NCI-H2171 treated with DMSO at 0.1 percent for 48 hours (cell line): Measurements from ENCODE around the gene PCBP3.
"Not testable (repeated sequence)": the region's sequence is repeated elsewhere in the genome, so short reads cannot be mapped to it uniquely, and the experiment has no call there.

Source experiments
- DNase-seq: peaks from one replicate; lab custom pipeline; 2025; lab: John Stamatoyannopoulos, UW

The PCBP3 gene

DNA sequence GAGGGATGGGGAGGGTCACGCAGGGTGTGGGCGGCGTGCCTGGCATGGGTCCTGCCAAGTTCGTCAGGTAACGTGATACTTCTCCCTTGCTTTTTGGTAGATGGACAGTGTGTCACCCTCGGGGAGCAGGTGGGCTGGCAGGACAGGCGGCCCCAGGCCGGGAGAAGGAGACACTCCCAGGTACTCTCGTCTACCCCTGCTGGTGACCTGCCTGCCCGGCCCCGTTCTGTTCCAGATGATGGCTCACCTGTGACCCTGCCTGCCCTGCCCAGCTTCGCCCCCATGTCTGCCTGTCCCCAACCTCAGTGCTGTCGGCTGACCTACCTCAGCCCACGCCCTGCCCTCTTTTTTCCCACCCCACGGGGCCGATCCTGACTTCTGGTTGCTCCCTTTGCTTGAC is 144.7 kb downstream of the PCBP3 start:
- DNase-seq: no peak

DNA sequence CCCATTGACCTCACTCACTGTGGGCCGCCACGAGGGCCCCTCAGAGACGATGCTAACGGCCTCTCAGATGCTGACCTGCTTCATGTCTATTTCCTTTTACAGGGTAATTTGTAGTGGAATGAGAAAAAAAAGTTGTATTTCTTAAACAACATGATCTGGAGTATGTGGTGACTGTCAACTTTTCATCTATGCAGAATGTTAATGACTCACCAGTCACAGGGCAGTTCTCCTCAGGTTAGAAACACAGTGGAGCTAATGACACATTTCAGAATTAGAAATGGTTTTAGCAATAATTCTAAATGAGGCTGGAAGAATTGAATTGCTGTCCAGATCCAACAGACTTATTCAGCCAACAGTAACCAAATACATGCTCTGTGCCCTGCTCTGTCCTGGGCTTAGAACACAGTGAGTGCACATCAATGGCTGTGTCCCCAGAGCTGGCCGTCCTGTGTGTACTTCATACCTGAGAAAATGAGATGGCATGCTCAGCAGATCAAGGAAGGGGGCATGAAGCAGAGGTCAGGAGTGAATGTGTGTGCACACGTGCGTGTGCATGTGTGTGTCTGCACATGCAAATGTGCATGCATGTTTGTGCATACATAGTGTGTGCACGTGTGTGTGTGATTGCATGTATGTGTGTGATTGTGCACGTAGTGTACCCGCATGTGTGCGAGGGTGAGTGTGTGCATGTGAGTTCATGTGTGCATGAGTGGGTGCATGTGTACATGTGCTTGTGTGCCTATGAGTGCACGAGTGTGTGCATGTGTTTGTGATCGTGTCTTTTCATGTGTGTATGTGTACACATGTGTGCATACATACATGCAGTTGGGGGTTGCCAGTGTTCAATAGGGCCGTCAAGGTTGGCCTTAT is 145.3 kb downstream of the PCBP3 start:
- DNase-seq: no peak

DNA sequence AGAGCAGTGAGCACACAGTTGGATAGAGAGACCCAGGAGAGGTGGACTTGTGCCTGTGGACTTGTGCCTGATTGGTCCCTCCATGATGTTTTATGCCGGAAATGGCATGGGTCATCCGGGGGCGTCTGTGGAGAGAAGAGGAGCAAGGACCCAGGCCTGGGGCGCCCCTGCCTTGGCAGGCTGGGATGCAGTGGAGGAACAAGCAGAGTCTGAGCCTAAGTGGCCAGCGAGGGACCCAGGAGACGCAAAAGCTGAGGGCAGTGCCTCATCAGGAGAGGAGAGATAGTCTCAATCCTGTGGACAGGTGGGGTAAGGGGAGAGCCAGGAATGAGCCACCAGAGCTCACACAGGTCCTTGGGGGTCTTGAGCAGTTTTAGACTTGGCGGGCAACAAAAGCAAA is 146.9 kb downstream of the PCBP3 start:
- DNase-seq: no peak

DNA sequence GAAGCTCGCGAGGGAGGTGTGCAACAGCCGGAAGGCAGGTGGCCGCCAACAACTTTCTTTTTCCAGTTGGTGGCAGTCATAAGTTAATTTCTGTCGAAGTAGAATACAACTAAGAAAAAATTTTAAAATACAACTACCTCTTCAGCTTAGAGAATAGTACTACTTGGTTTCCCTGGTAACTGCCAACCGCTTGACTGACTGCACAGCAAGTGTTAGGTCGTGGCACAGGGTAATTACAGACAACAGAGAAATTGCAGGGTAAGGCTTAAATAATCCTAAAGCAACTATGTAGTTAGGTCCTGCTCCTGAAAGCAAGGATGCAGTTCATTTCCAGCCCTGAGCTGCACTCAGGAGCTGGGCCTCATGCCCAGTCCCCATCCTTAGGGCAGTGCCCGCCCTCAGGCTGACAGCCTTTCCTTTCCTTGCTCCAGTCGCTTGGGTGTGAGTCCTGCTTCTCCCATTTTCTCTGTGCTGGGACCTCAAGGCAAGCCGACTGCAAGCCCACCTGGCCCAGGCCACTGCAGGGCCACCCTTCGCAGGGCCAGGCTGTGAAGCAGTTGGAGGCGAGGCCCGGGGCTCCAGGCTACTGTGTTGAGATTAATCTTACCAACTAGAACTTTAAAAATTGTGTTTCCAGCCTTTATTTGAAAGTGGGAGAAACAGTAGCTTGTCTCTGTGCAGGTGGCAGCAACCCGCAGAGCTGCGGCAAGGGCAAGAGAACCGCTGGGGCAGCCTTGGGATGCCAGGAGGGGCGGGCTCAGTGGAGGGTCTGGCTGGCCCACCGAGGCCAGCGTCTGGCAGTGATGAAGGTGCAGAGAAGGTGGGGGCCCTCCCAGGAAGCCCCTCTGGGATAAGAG is 148.3 kb downstream of the PCBP3 start:
- no peak for DNase-seq

DNA sequence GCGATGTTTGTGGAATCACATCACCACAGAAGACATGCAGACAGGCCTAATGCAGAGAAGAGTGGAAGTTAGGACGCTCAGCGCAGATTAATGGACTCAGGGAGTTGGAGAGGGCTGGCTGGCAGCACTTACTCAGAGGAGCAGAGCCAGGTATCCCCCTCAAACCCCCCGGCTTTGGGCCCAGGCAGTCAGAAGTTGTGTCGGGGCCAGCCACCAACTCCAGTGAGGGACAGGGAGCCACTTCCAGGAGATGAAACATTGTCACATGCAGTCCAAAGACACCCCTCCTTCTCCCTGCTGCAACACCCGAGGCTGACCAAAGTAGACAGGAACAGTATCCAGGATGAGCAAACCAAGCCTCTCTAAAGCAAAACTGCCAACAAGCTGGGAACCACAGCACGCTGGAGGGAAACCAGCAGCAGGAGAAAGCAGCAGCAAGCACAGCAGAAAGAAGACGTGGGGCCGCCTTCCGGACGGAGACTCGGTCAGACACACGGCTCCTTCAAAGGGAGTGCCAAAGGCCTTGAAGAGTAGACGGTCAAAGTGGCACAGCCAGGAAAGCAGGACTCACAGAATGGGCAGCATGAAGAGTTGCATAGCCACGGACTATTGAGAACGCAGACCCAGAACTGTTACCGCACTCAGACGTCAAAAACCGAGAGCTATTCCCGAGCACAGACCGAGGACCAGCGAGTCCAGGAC is 149.3 kb downstream of the PCBP3 start:
- DNase-seq: no peak

DNA sequence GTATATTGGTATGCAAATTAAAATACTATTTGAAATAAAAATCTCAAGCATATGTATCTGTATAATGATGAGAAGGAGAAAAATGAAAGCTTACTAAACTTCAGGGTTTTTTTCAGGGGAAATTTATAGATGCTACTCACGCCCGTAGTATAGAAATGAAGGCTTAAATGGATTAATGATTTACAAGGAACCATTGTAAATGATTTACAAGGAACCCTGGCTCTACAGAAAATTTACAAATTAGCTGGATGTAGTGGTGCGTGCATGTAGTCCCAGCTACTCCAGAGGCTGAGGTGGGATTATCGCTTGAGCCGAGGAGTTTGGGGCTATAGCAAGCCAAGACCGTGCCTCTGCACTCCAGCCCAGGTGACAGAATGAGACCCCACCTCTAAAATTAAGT is 150.5 kb downstream of the PCBP3 start:
- no peak for DNase-seq

DNA sequence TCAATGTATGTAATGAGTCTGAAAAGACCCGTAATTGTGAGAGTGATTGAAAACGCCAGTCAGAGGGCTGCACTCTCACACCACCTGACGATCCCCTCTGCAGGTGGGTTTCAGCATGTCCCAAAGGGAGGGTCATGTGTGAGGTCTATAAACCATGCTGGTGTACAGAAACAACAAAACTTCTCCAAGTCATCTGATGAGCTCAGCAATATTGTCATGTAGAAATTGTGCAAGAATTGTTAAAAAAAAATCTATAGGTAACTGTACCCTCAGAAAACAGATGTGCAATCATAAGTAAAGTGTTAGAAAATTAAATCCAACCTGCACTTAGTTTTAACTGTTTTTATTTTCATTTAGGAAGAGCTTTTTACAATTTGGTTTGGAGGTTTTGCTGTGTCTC is 152.5 kb downstream of the PCBP3 start:
- no peak for DNase-seq

DNA sequence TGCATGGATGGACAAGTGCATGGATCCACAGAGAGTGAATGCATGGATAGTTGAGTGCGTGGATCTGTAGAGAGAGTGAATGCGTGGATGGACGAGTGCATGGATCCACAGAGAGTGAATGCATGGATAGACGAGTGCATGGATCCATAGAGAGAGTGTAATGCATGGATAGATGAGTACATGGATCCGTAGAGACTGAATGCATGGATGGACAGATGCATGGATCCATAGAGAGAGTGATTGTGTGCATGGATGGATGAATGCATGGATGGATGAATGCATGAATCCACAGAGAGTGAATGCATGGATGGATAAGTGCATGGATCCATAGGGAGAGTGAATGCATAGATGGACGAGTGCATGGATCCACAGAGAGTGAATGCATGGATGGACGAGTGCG is 153.8 kb downstream of the PCBP3 start:
- no peak for DNase-seq

DNA sequence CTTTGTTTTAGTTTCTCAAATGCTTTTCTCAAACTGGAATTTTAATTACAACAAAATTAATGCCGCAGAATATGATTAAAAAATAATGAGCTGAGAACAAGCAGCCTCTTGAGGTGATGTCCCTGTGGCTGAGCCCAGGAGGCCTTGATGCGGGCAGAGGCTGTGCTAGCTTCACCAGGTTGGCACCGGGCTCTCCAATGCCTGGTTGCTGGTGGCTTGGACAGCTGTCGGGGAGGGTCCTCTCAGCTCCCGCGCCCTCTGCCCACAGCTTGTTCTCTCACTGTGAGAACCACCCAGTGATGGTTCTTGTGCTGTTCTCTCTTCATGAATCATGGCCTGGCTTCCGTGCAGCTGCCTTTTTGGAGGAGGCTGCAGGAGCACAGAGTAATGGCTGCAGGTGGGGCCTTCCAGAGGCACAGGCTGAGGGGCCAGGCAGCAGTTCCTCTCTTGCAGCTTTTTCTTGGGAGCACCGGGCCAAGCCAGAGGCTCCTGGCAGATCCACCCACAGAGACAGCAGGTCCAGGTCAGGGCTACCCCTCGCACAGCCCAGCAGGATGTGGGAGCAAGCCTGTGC is 156.3 kb downstream of the PCBP3 start:
- DNase-seq: no peak

DNA sequence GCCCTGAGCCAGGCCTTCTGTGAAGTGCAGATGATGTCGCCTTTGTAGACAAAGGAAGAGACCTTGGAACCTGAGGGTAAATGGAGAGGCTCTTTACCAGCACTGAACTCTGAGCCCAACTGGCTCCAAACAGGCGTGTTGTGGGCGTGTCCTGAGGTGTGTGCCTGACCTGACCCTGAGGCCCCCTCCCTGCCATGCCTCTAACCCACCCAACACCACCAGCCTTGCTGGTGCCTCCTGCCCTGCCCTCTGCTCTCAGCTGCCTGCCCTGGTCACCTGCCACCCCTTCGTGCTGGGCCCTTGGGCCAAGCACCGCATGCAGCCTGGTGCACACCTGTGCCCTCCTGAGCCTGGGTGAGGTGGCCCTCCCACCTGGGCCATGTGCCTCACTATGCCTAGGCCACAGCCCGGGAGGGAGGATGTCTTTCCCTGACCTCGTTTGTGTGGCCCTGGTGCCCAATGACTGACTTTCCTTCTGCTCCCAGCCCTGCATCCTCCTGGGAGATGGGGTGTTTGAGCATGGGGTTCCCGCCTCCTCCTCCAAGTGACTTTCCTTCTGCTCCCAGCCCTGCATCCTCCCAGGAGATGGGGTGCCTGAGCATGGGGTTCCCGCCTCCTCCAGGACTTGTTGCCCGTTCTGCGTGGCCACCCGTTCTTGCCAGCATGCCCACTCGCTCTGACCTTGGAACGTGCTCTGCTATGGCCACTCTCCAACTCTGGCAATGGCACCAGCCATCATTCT is 157.0 kb downstream of the PCBP3 start:
- DNase-seq: no peak

DNA sequence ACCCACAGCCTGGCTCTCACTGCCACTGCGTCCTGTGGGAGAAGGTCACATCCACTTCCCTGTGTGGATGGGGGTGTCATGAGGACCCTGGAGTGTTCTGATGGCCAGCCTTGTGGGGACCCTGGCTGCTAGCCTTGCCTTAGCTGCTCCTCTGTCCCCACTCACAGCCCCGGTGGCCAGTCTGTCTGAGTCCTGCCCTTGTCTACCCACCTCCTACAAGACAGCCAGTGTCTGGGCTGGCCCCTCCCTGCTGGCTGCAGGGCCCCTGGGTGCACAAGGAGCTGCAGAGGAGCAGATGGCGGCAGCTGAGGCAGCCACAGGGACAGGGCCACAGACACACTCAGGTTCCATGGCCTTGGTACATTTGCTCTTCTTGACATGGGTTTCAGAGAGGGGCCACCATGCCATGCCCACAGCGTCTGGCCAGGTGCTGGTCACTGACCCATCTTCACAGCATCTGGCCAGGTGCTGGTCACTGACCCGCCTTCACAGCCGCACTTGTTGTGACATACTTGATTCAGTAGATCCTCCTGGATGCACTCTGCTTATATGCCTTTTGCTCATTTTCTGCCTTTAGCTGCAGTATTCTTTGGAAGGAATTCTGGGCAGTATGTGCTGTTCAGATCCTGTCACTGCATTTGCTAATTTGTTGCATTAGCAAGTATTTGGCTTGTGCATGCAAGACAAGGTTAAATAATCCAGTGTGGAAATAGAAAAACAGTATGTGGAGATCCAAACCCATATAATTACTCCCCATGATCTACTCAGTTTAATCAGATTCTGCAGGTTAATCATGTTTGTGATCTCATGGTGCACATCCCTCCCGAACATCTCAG is 157.8 kb downstream of the PCBP3 start:
- peak; percentile 12 for DNase-seq

DNA sequence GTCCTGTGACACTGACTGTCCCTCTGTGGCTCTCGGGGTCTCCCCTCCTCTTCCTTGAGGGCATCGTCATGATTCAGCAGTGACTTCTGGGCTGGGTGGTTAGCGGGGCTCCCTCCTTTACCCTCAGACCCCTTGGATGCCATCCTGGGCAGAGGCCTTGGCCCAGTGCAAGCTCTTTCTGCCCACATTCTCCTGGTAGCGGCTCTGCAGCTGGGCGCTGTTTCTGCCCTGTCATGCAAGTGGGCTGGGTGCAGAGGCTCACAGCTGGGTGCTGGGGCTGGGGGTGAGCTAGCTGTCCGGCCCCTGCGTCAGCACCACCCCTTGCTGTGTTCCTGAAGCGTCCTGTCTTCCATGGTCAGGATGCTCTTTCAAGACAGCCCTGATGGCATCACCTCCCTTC is 158.5 kb downstream of the PCBP3 start:
- DNase-seq: no peak

DNA sequence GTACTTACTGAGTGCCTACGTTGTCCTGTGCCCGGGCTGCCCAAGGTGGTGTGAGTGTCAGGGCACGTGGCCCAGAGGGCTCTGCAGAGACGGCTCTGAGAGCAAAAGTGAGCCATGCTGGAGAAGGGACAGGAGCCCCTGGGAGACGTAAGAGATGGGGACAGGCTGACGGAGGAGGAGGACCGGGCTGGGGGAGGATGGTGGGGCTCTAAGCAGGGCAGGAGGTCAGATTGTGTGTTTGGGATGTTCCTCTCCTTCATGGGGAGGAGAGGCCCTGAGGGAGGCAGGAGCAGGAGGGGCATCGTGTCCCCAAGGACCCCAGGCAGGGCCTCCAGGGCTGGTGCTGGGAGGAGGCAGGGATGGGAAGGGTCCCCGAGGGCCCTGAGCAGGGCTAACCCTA is 158.9 kb downstream of the PCBP3 start:
- no peak for DNase-seq

DNA sequence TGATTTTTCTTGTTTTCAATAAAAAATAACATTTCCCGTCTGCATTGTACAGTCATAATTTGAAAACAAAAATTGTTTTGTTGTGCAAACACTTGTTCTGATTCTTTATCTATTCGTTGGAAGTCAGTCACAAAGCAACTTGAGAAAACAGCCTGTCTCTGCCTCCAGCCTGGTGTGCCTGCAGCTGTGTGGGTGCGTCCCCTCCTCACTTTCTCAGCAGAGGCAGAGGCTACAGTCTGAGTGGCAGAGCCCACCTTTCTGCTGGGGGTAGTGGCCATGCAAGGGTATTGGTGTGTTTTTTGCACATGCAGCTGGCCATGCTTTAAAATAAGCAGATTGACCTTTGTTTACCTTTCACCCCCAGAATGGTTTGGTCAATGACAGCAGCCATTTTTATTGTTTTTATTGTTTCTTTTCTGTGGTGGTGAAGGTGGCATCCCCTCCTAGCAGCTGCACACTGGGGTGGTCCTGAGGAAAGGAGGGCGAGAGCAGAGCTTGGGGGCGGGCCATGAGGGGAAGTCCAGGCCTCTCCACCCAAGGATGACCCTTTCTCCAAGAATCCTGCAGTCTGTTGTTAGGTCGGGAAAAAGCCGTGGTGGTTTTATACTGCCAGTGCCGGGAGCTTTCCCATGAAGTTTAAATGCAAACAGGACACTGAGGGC is 159.6 kb downstream of the PCBP3 start:
- DNase-seq: no peak

DNA sequence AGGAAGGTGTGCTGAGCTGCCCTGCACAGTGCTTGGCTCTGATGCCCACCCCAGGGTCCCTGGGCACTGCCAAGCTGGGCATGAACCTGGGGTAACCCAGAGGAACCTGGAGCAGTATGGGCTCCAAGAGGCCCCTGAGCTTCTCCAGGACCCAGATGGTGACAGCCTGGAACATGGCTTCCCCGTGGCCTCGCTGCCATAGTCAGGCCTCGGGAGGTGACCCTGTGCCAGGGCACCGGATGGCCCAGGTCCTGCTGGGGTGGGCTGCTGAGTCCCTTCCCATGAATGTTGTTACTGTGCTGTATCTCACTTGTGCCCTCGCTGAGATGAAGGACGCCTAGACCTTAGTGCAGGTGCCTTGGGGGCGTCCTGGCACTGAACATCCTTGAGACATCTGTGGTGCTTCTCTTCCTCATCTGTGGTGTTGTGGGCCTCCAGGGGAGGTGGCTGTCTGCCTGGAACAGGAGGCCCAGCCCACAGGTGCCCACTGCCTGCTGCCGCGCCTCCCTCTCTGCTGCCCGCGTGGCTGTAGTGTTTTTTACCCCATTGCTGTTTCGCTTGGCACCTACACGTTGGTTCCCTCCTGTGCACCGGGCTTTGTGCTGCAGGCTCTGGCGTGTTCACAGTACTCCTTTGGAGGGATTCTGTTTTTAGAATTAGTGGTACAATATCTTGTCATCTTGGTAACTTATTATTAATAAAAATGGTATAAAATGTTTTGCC is 160.3 kb downstream of the PCBP3 start:
- no peak for DNase-seq

DNA sequence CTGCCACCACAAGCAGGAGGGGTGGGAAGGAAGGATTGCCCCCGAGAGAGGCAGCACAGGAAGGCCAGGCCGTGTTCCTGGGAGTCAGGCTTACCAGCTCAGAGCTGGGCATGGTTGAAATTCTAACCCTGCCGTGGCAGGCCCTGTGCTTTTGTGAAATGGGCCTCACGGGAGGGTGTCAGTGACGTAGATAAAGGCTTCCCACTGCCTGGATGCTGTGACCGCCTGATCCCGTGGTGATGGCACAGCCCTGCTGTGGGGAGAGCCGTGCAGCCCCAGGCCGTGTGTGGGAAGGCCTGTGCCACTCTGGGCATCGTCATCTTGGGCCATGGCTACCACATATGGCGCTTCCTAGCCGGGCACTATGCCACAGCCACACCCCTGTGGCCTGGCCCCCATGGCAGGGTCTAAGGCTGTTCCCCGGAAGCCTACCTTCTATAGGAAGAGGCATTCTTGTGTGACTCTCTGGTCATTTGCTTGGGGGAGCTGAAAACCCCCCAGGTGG is 161.3 kb downstream of the PCBP3 start:
- DNase-seq: no peak

DNA sequence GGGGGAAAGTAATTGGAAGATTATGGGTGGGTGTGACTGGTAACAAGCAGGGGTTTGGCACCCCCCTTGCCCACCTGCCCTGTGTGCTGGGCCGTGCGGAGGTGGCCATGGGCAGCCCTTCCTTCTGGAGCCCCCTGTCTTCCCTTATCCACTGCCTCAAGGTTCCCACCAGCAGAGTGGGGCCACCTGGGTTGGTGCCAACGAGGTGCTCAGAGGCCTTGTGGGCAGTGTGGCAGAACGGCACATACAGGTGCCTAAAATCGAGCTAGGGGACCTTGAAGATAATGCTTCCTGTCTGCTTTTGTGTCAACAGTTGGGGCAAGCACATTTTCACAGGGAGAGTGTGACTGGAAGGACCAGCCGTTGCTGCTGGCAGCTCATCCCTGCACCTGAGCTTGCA is 161.8 kb downstream of the PCBP3 start:
- DNase-seq: no peak

DNA sequence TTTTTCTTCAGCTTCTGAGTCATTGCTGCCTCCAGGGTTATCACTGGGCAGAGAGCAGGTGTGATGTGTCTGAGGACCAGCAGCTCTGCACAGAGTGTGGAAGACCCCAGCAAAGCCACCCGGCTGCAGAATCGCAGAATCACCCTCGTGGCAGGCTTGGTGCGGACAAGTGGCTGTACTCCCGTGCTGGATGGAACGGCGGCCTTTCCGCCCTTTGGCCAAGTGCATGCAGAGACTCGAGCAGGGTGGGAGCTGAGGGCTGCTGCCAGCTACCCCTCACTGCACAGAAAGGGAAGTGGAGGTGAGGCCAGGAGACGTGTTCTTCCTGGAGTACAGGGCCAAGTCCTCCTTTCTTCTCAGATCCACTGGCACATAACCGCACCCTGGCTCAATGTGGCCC is 162.5 kb downstream of the PCBP3 start:
- DNase-seq: no peak

DNA sequence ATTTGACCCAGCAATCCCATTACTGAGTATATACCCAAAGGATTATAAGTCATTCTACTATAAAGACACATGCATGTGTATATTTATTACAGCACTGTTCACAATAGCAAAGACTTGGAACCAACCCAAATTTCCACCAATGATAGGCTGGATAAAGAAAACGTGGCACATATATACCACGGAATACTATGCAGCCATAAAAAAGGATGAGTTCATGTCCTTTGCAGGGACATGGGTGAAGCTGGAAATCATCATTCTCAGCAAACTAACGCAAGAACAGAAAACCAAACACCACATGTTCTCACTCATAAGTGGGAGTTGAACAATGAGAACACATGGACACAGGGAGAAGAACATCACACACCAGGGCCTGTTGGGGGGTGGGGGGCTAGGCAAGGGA is 165.1 kb downstream of the PCBP3 start:
- not testable (repeated sequence) for DNase-seq
